Ovary (tissue), 9 donors: ENCODE measurements around the gene MAP2K5. TPM values are rescaled to one million over a fixed set of nuclear protein-coding genes. Genes with fewer than 3 reads are reported as not detected.

Source experiments
- DNase-seq, 5 donors: peaks; one replicate each; pipeline ENCODE4 v3.0.0-alpha.2; 2019 to 2020
- H3K27ac ChIP-seq, 2 donors: fragments of 200-600 bp; one replicate each; pipeline versions ENCODE4 v1.5.1 to v1.8.0; 2019 to 2022
- H3K27me3 ChIP-seq: fragments of 200-600 bp; one replicate; pipeline ENCODE4 v1.8.0; 2022
- H3K36me3 ChIP-seq: fragments of 200-600 bp; sonication (generic); one replicate; pipeline ENCODE4 v1.5.1; 2019
- H3K4me1 ChIP-seq: one replicate; pipeline ENCODE4 v1.8.1; 2013; ENCODE audit warnings: mild to moderate bottlenecking, moderate library complexity; ENCODE audit not compliant: insufficient read depth
- H3K4me3 ChIP-seq: fragments of 200-600 bp; sonication (generic); one replicate; pipeline ENCODE4 v1.5.1; 2017
- H3K9me3 ChIP-seq, 2 donors: fragments of 200-600 bp in 1 of 2; sonication (generic) in 1 of 2; one replicate each; pipeline versions ENCODE4 v1.5.1 to v1.8.1; 2013 to 2019; ENCODE audit warnings: mild to moderate bottlenecking in 1 of 2, moderate library complexity in 1 of 2
- CTCF ChIP-seq, 3 donors: fragments of 450-650 bp in 2 of 3; fragments of 200-600 bp in 1 of 3; IDR thresholded peaks; one replicate each; pipeline versions ENCODE4 v1.5.1 to v1.8.0; 2016 to 2022; ENCODE audit warnings: antibody characterized with exemption in 3 of 3, mild to moderate bottlenecking in 1 of 3
- EP300 ChIP-seq: sonication (generic); formaldehyde crosslinking; IDR thresholded peaks from one replicate; pipeline ENCODE4 v1.6.1; 2017; ENCODE audit warnings: antibody characterized with exemption
- POLR2A ChIP-seq: fragments of 450-650 bp; IDR thresholded peaks from one replicate; pipeline ENCODE4 v1.6.1; 2017; ENCODE audit warnings: antibody characterized with exemption, mild to moderate bottlenecking, moderate library complexity
- WGBS, 3 donors: extraction: QIAGEN DNeasy Blood & Tissue Kit in 1 of 3; methylation state at CpG; one replicate each; pipeline versions ENCODE4 v1.1.5 to v1.1.7; 2013 to 2017; 5-methylcytosine and 5-hydroxymethylcytosine counted together
- intact Hi-C, 4 donors: fragments of 100-400 bp; cut with DNase I; formaldehyde crosslinking; loops; one replicate each; pipeline versions ENCODE4 v1.11.0 to v1.15.1; 2022 to 2023
- polyA plus RNA-seq, 2 donors: library from polyadenylated mRNA; stranded (reverse); fragments of 200-250 nt in 1 of 2; fragments of 350-450 nt in 1 of 2; fragmentation: Illumina TruSeq in 1 of 2; extraction: RNeasy Lipid Tissue Mini Kit (QIAGEN cat#74804) in 1 of 2; gene quantifications; one replicate each; pipeline ENCODE4 v1.2.3, GENCODE V29; 2013 to 2014
- total RNA-seq, 7 donors: library from RNA; depleted of rRNA in 2 of 7; stranded (reverse); fragments of >200 nt in 2 of 7; fragmentation: NEBNext Ultra II Directional in 3 of 7; extraction: Animal tissue kit (Norgen Biotek cat#: 25700) in 3 of 7; gene quantifications; one replicate each; pipeline versions ENCODE4 v1.1.0 to v1.2.4, GENCODE V29; 2016 to 2023
- donor health status: DM: no; HTN: no; CAD: no; lungs with moderate emphysema.
- donor health status: DM: no; HTN: no; CAD: no.
- donor health status: Bipolar disorder and iron deficiency.
- donor health status: DM: yes; HTN: yes; CAD: no.
- donor health status: DM: no; HTN: no; CAD: no.
- donor health status: DM: yes; HTN: yes; CAD: no.

The MAP2K5 gene
- total and polyA plus RNA-seq, 9 donors, result 4.0 to 39.8 (median 23.2) TPM

- H3K4me3 ChIP-seq, result no peak overlapping the region
- H3K27ac ChIP-seq, result no peak overlapping the region
- H3K9me3 ChIP-seq, result no peaks in the 10 kb centered on the region
- intact Hi-C loops, result loop anchor here in 1 of 4 donors (5.0 kb wide), 1 partner anchor 67 kb away; no protein-coding TSS in a partner anchor
- TF ChIP-seq CTCF (IDR thresholded peaks at IDR 0.05), result no peak
- TF ChIP-seq EP300, result no peak
- no peak for TF ChIP-seq POLR2A
- H3K36me3 ChIP-seq, result no peaks in the 10 kb centered on the region
- DNase-seq, result no peak
- H3K27me3 ChIP-seq, result no peaks in the 10 kb centered on the region
- 94 to 97% (median 96%) methylated on average over 4 of the region's 4 CpGs for WGBS, 3 donors
- no peaks in the 10 kb centered on the region for H3K4me1 ChIP-seq
These were observed 182.3 kb downstream of the MAP2K5 start for GRCh38 chr15:67724691-67725375.

GRCh38 chr15:67730135-67730534 is 187.6 kb downstream of the MAP2K5 start:
- TF ChIP-seq CTCF (IDR thresholded peaks at IDR 0.05), result no peak
- TF ChIP-seq POLR2A, result no peak
- no peak for TF ChIP-seq EP300

DNA sequence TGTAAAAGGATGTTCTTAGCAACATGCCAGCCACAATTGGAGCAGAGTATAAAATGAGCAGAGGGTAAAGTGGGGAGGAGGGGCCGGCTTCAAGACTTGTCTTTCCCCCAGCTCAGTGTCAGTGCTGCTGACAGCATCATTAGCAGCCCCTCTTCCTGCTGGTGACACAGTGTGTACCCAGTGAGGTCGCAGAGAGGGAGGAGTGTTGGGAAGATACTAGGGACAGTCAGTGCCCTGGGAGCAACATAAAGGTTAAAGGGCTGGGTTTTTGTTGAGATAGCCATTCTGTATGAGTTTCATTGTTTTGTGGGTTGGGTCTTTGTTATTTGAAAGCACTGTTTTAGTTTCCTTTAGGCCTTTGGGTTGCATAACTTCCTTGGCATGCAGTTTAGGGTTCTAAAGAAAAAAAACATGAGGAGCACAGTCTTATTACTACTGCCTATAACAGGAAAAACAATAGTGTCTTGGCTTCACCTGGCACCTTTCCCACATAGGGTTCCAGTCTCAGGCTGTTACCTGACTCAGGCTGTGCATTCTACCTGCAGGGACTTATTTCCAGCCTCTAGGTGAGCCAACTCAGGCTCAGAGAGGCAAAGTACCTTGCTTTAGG is 188.7 kb downstream of the MAP2K5 start:
- H3K9me3 ChIP-seq, result no peaks in the 10 kb centered on the region
- no peaks in the 10 kb centered on the region for H3K27me3 ChIP-seq
- H3K4me1 ChIP-seq, result no peaks in the 10 kb centered on the region
- DNase-seq, result no peak
- intact Hi-C loops, result no loop called here
- no peaks in the 10 kb centered on the region for H3K36me3 ChIP-seq
- H3K4me3 ChIP-seq, result no peak overlapping the region
- no peak overlapping the region for H3K27ac ChIP-seq
- WGBS, 3 donors, result 35 to 59% (median 42%) methylated on average over 2 of the region's 2 CpGs
- no peak for TF ChIP-seq POLR2A
- no peak for TF ChIP-seq EP300
- no peak for TF ChIP-seq CTCF (IDR thresholded peaks at IDR 0.05)

More at GRCh38 chr15:67730135-67730534, 187.6 kb downstream of the MAP2K5 start:
- no peak overlapping the region for H3K27ac ChIP-seq
- no peaks in the 10 kb centered on the region for H3K27me3 ChIP-seq
- no peaks in the 10 kb centered on the region for H3K4me1 ChIP-seq
- WGBS, 3 donors, result 93 to 97% (median 94%) methylated on average over 1 of the region's 1 CpG
- H3K9me3 ChIP-seq, result no peaks in the 10 kb centered on the region
- DNase-seq, result no peak
- H3K36me3 ChIP-seq, result no peaks in the 10 kb centered on the region
- intact Hi-C loops, result no loop called here
- H3K4me3 ChIP-seq, result no peak overlapping the region

- intact Hi-C loops, result no loop called here
These were observed 189.7 kb downstream of the MAP2K5 start for GRCh38 chr15:67732164-67732563.

More at GRCh38 chr15:67732164-67732563, 189.7 kb downstream of the MAP2K5 start:
- no peaks in the 10 kb centered on the region for H3K36me3 ChIP-seq
- H3K9me3 ChIP-seq, result no peaks in the 10 kb centered on the region
- H3K4me3 ChIP-seq, result no peak overlapping the region
- no peaks in the 10 kb centered on the region for H3K4me1 ChIP-seq
- no peak for DNase-seq
- no peak overlapping the region for H3K27ac ChIP-seq
- TF ChIP-seq EP300, result no peak
- TF ChIP-seq POLR2A, result no peak
- no peak for TF ChIP-seq CTCF (IDR thresholded peaks at IDR 0.05)
- no peaks in the 10 kb centered on the region for H3K27me3 ChIP-seq
